Measurements from ENCODE around the gene TLE4.

Gene TLE4

DNA sequence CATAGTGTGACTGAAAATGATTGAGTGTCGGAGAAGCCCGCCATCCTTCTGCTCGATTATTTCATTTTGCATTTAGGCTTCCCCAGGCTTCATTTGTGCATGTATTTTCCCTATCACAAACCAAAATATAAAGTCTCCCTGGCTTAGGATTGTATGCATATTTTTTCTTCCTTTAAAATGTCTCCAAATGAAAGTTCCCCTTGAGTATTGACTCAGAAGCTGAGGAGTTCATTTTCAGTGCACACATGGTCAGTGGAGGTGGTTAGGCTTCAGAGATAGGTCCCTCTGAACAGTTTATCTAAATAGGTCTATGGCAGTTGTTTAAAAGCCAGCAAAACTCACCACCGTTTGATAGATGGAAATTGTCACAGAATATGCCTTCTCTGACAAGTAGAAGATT, 97.2 kb downstream of the TLE4 start:
- Histone ChIP-seq H3K9me3 (ENCODE audit: control insufficient read depth, low read length) (no peaks in the 10 kb centered on the region), H3K36me3 (ENCODE audit: control insufficient read depth, insufficient read depth, low read length, severe bottlenecking) (no peaks in the 10 kb centered on the region), H3K4me3 (ENCODE audit: low read length) (no peak overlapping the region), H3K4me1 (ENCODE audit: control insufficient read depth, insufficient read depth, low read length) (no peaks in the 10 kb centered on the region), H3K9ac (ENCODE audit: low read length) (no peak overlapping the region), H3K27me3 (replicated peaks; ENCODE audit: control insufficient read depth, insufficient read depth, low read length) (no peaks in the 10 kb centered on the region)
- no peak for DNase-seq (ENCODE audit: low read depth)

DNA sequence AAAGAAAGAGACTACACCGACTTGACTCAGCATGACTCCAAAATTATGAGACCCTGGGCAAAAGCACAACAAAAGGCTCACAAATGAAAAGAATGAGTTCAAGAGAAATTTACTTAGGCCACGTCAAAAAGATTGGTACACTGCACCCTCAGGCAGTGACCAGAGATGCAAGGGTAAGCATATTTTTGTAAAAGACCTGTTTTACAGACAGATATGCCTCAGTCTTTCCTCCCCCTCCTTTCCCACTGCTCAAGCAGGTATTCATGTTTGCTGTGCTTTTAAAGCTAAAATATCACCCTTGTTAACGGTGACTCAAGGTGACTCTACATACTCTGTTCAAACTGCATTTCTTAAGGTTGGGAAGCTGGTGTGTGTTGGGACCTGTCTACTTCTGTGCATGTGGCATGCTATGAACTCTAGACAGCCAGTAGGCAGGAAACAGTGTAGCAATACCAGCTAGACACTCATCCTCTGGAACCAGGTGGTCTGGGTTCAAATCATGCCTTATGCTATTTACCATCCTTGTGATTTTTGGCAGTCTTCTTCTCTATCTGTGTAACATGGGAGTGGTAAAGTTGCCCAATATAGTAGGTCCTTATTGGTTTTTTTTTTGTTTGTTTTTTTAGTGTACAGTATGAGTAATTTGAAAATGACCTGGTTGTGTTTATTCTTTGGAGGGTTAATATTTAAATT, 98.7 kb downstream of the TLE4 start:
- Histone ChIP-seq H3K36me3 (ENCODE audit: control insufficient read depth, insufficient read depth, low read length, severe bottlenecking) (no peaks in the 10 kb centered on the region), H3K4me1 (ENCODE audit: control insufficient read depth, insufficient read depth, low read length) (no peaks in the 10 kb centered on the region)

DNA sequence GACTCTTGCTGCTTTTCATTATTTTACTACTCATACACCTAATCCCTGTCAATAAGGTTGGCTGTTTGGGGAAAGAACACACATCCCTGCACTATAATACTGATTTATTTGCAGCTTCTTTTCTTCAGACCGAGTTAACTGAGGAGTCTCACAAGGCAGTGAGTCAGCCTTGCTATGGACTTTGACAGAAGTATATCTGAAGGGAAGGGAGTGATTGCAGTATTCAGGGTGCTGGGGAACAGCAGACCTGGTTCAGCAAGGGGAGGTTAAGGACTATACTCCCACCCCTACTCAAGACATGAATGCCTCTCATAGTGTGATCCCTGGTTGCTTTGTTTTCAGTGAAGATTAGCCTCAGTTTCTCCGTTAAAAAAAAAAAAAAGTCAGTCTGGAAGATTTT, 99.8 kb downstream of the TLE4 start:
- no peak for DNase-seq (ENCODE audit: low read depth)
- Histone ChIP-seq H3K9ac (ENCODE audit: low read length) (no peak overlapping the region), H3K9me3 (ENCODE audit: control insufficient read depth, low read length) (no peaks in the 10 kb centered on the region), H3K36me3 (ENCODE audit: control insufficient read depth, insufficient read depth, low read length, severe bottlenecking) (no peaks in the 10 kb centered on the region), H3K27me3 (replicated peaks; ENCODE audit: control insufficient read depth, insufficient read depth, low read length) (no peaks in the 10 kb centered on the region), H3K4me1 (ENCODE audit: control insufficient read depth, insufficient read depth, low read length) (no peaks in the 10 kb centered on the region), H3K4me3 (ENCODE audit: low read length) (no peak overlapping the region)

More for the DNA sequence above, 98.7 kb downstream of the TLE4 start:
- H3K9me3 ChIP-seq (ENCODE audit: control insufficient read depth, low read length): no peaks in the 10 kb centered on the region
- no peak overlapping the region for H3K4me3 ChIP-seq (ENCODE audit: low read length)
- no peak overlapping the region for H3K9ac ChIP-seq (ENCODE audit: low read length)
- DNase-seq (ENCODE audit: low read depth): no peak
- H3K27me3 ChIP-seq (replicated peaks; ENCODE audit: control insufficient read depth, insufficient read depth, low read length): no peaks in the 10 kb centered on the region

DNA sequence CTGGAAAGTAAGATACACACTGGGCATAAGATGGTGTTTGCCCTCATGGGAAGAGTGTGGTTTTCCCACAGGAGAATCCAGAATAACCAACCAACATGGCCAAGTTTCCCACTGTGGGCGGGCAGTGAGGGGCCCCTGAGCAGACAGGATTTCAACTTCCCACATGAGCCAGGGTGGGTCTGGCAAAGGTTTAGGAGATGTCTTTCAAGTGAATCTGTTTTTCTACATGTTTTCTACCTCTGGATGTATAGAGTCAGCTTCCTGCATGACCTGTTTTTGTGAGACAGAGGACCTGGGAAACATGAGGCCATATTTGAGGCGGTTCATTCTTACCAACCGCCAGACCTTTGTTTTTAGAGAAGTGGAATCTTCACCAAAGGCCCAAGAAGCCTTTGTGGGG, 100.5 kb downstream of the TLE4 start:
- no peaks in the 10 kb centered on the region for H3K27me3 ChIP-seq (replicated peaks; ENCODE audit: control insufficient read depth, insufficient read depth, low read length)
- no peaks in the 10 kb centered on the region for H3K36me3 ChIP-seq (ENCODE audit: control insufficient read depth, insufficient read depth, low read length, severe bottlenecking)
- DNase-seq (ENCODE audit: low read depth): no peak
- no peaks in the 10 kb centered on the region for H3K4me1 ChIP-seq (ENCODE audit: control insufficient read depth, insufficient read depth, low read length)
- H3K9me3 ChIP-seq (ENCODE audit: control insufficient read depth, low read length): no peaks in the 10 kb centered on the region
- H3K4me3 ChIP-seq (ENCODE audit: low read length): no peak overlapping the region
- no peak overlapping the region for H3K9ac ChIP-seq (ENCODE audit: low read length)

DNA sequence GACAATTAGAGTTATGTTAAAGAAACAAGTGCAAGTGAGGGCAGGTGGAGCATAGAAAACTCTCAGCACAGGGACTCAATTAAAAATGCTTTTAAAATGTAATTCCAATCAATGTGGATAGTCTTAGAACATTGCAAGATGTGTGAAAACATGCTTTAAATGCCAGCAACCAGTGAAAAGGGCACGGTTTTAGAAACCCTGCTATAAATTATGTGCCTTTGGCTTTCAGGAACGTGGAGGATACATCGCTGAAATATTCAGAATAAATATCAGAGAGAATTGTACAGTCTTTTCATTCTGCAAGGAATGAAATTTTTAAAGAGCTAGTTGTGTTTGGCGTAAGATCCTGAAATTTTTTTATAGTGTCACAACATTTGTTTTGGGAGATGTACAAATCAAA, 101.1 kb downstream of the TLE4 start:
- no peak for DNase-seq (ENCODE audit: low read depth)
- Histone ChIP-seq H3K9me3 (ENCODE audit: control insufficient read depth, low read length) (no peaks in the 10 kb centered on the region), H3K9ac (ENCODE audit: low read length) (no peak overlapping the region), H3K27me3 (replicated peaks; ENCODE audit: control insufficient read depth, insufficient read depth, low read length) (no peaks in the 10 kb centered on the region), H3K4me3 (ENCODE audit: low read length) (no peak overlapping the region), H3K4me1 (ENCODE audit: control insufficient read depth, insufficient read depth, low read length) (no peaks in the 10 kb centered on the region), H3K36me3 (ENCODE audit: control insufficient read depth, insufficient read depth, low read length, severe bottlenecking) (no peaks in the 10 kb centered on the region)

DNA sequence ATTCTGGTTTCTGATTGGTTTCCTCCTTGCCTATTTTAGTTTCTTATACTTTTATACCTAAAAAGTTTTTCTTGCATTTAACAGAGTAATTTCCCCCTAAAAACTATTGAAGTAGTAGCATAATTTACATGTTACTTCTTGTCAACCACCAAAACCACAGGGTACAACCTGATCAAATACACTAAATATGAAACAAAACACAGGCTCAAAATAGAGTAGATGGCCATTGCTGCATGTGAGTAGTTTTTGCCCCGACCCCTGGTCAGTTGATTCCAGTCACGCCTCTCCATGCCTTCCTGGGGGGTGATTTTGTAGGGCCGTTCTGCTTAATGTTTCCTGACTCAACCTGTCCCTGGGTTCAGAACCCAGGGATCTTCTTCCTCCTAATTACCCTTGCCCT, 101.8 kb downstream of the TLE4 start:
- H3K4me1 ChIP-seq (ENCODE audit: control insufficient read depth, insufficient read depth, low read length): no peaks in the 10 kb centered on the region
- no peak overlapping the region for H3K9ac ChIP-seq (ENCODE audit: low read length)
- no peaks in the 10 kb centered on the region for H3K27me3 ChIP-seq (replicated peaks; ENCODE audit: control insufficient read depth, insufficient read depth, low read length)
- H3K36me3 ChIP-seq (ENCODE audit: control insufficient read depth, insufficient read depth, low read length, severe bottlenecking): no peaks in the 10 kb centered on the region
- H3K9me3 ChIP-seq (ENCODE audit: control insufficient read depth, low read length): no peaks in the 10 kb centered on the region
- no peak overlapping the region for H3K4me3 ChIP-seq (ENCODE audit: low read length)
- no peak for DNase-seq (ENCODE audit: low read depth)

DNA sequence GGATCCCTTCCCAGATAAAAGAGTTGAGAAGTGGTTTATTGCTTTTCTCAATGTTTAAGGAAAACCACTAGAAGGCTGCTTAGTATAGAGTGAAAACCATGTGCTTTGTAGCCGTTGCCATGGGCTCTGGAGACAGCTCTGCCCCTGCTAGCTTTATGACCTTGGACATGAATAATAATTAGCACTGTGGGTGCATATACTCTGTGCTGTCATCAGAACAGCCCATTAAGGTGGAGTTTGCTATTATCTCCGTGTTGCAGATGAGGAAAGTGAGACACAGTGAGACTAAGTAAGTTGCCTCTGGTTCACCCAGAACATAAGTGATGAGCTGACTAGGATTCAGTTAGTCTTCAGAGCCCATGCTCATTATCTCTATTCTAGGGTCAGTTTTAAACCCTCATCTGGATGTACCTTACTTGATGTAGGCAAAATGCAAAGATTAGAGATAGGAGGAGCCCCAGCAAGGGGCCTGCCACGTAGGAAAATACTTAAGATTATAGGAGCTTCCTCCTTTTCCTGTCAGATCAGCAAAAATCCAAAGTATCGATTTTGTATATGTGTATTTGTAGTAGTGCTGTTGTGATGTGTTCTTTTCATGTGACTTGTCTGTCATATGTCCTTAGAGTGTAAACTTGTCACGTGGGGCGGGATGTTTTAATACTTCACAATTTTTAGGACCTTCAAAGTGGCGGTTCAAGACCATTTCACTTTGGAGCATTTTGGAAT, 102.5 kb downstream of the TLE4 start:
- Histone ChIP-seq H3K4me3 (ENCODE audit: low read length) (no peak overlapping the region), H3K9ac (ENCODE audit: low read length) (no peak overlapping the region), H3K9me3 (ENCODE audit: control insufficient read depth, low read length) (no peaks in the 10 kb centered on the region), H3K27me3 (replicated peaks; ENCODE audit: control insufficient read depth, insufficient read depth, low read length) (no peaks in the 10 kb centered on the region), H3K4me1 (ENCODE audit: control insufficient read depth, insufficient read depth, low read length) (no peaks in the 10 kb centered on the region), H3K36me3 (ENCODE audit: control insufficient read depth, insufficient read depth, low read length, severe bottlenecking) (no peaks in the 10 kb centered on the region)
- DNase-seq (ENCODE audit: low read depth): no peak

DNA sequence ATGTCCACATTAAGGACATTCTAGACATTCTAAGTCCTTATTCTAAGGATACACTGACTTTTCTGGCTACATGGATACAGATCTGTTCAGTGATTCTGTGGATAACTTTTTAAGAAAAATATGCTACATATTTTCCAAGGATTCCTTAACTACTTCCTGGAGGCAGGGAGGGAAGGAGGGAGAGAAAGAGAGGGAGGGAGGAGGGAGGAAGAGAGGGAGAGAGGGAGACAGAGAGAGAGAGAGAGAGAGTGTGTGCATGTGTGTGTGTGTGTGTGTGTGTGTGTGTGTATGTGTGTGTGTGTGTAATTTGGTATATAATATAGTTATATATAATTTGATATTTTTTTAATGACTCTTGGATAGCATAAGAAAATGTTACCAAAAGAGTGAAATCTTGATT, 109.8 kb downstream of the TLE4 start:
- DNase-seq (ENCODE audit: low read depth): no peak
- Histone ChIP-seq H3K9ac (ENCODE audit: low read length) (no peak overlapping the region), H3K27me3 (replicated peaks; ENCODE audit: control insufficient read depth, insufficient read depth, low read length) (no peaks in the 10 kb centered on the region), H3K4me3 (ENCODE audit: low read length) (no peak overlapping the region), H3K4me1 (ENCODE audit: control insufficient read depth, insufficient read depth, low read length) (peaks cover 12% of the 10 kb centered on the region), H3K36me3 (ENCODE audit: control insufficient read depth, insufficient read depth, low read length, severe bottlenecking) (no peaks in the 10 kb centered on the region), H3K9me3 (ENCODE audit: control insufficient read depth, low read length) (no peaks in the 10 kb centered on the region)

DNA sequence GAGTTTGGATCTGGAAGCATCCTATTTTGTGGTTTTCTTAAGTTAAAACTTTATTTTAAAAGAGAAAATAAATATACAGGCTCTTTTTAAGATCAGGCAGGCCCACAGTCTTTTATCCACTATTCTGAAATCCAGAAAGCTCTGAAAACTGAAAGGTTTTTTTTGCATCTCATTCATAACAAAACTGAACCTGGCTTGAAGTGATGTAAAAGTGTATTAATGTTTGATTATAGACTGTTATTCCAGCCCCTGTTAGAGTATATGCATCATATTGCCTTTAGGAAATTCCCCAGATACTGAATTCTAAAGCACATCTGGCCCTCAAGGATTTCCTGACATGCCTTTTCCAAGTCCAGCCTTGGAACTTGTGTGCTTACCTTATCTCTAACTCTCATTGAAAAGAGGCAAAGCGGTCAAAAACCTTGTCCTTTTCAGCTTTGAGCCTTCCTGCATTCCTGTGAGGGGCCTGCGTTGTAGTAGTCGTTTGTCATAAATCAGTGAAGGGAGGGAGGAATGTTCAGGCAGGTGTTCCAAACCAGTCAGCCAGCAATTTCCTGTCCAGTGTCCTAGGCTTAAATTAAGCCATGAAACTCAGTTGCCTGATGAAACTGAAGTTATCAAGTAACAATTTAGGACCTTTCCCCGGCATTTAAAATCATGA, 110.4 kb downstream of the TLE4 start:
- Histone ChIP-seq H3K4me1 (ENCODE audit: control insufficient read depth, insufficient read depth, low read length) (peaks cover 19% of the 10 kb centered on the region), H3K4me3 (ENCODE audit: low read length) (no peak overlapping the region), H3K9me3 (ENCODE audit: control insufficient read depth, low read length) (no peaks in the 10 kb centered on the region), H3K27me3 (replicated peaks; ENCODE audit: control insufficient read depth, insufficient read depth, low read length) (no peaks in the 10 kb centered on the region), H3K9ac (ENCODE audit: low read length) (no peak overlapping the region), H3K36me3 (ENCODE audit: control insufficient read depth, insufficient read depth, low read length, severe bottlenecking) (no peaks in the 10 kb centered on the region)
- peak; percentile 19 for DNase-seq (ENCODE audit: low read depth)

DNA sequence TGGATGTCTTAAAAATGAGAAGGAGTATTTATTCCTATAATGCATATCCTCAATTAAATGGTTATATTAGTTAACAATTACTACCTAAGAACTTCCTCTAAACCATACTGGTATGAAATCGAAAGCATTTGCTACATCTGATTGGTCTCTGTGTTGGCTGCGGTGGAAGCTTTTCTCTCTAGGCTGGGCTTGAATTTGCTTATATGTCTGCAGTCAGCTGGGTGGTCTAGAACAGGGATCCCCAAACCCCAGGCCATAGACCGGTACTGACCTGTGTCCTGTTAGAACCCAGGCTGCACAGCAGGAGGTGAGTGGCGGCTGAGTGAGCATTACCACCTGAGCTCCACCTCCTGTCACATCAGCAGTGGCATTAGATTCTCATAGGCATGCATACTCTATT, 112.3 kb downstream of the TLE4 start:
- H3K9ac ChIP-seq (ENCODE audit: low read length): no peak overlapping the region
- H3K4me1 ChIP-seq (ENCODE audit: control insufficient read depth, insufficient read depth, low read length): peaks cover 20% of the 10 kb centered on the region
- no peak for DNase-seq (ENCODE audit: low read depth)
- no peaks in the 10 kb centered on the region for H3K9me3 ChIP-seq (ENCODE audit: control insufficient read depth, low read length)
- H3K27me3 ChIP-seq (replicated peaks; ENCODE audit: control insufficient read depth, insufficient read depth, low read length): no peaks in the 10 kb centered on the region
- H3K4me3 ChIP-seq (ENCODE audit: low read length): no peak overlapping the region
- H3K36me3 ChIP-seq (ENCODE audit: control insufficient read depth, insufficient read depth, low read length, severe bottlenecking): no peaks in the 10 kb centered on the region

DNA sequence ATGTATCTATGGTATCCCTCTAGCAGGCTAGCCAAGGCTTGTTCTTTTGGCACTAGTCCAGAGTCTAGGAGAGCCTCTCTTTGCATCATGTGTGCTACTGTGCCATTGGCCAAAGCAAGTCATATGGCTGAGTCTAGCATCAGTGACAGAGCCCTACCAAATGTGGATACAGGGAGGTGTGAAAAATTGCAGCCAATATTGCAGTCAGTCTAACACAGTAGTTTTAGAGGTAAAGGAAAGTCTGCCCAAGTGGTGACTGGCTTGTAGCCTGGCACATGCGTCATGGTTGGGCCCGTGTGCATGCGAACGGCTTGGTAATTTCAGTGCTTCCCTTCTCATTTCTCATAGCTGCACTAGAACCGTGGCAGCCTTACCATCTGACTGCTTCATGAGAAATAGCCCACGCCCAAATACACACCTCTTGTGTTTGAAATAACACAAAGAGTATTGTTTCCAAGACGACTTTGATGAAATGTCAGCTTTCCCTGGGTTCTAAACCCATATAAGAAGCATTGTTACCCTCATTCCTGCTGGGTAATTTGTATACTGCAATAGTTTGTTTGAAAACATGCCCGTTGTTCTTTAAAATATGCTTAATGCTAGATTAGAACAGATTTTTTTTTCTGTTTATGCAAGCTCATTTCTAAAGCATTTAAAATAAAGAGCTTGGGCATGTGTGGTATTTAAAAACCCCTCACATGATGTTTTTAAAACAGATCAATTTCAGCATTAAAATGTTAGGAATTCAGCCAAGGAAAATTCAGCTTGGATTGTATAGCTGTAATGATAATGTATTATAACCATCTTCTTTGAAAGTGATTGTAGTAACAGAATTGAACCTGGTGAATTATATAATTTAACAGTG, 113.2 kb downstream of the TLE4 start:
- Histone ChIP-seq H3K36me3 (ENCODE audit: control insufficient read depth, insufficient read depth, low read length, severe bottlenecking) (no peaks in the 10 kb centered on the region), H3K9me3 (ENCODE audit: control insufficient read depth, low read length) (no peaks in the 10 kb centered on the region), H3K9ac (ENCODE audit: low read length) (no peak overlapping the region), H3K4me1 (ENCODE audit: control insufficient read depth, insufficient read depth, low read length) (peaks cover 20% of the 10 kb centered on the region), H3K4me3 (ENCODE audit: low read length) (no peak overlapping the region), H3K27me3 (replicated peaks; ENCODE audit: control insufficient read depth, insufficient read depth, low read length) (no peaks in the 10 kb centered on the region)
- DNase-seq (ENCODE audit: low read depth): peak; percentile 69

Data from adipocyte (in vitro differentiated cells).